GM19438 (cell line): ENCODE measurements around the gene STRN.
"Not testable (repeated sequence)": the region's sequence is repeated elsewhere in the genome, so short reads cannot be mapped to it uniquely, and the experiment has no call there.

Experiments
- ATAC-seq: cut with Tn5 transposase; IDR thresholded peaks from one replicate; pipeline ENCODE4 v1.9.1; 2021; ENCODE audit warnings: low read depth; ENCODE audit not compliant: unreplicated experiment

STRN gene

DNA sequence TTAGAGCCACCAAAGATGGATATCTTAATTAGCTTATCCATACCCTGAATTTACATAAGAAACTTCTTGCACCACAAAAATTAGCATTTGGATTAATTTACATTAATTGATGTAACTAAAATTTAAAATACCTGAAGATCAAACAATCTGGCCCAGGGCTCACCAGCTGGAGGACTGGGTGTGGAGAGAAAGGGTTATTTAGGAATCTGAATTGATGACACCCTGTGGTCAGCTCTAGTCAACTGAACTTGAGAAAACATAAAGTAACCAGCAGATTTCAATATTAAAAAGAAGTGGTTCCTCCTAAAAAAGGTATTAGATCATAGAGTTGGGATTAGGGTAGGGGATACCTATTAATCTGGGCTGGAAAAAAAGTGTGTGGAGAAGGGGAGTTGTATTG, 122.5 kb downstream of the STRN start:
- ATAC-seq = no peak

DNA sequence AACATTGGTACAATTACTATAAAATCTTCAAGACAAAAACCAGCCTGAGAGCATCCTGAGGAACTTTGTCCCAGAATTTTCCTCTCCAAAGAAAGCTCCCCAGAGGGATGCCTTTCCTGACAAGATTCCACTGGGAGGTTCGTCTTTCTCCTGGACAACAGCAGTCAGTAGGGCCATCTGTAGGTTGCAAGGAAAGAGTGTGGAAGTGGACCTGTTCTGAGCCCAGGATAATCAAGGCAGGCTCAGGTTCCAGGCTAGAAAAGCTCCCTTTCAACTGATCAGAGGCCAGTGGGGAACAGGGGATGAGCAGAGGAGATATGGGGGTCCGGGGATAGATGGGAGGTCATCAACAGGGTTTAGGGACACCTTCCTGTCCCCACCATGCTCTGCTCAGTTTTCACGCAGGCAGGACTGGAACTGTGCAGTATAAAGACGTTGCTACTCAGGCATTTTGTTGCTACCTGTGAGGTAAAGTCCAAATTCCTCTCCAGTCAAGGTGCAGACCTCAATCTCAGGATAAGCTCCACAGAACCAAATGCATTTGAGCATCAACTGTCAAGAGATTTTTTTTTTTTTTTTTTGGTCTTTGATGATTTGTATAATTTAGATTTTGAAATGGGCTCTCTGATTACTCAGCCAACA, 126.2 kb downstream of the STRN start:
- ATAC-seq = no peak

- no peak for ATAC-seq
Observed at GRCh38 chr2:36834731-36835524, 131.4 kb downstream of the STRN start.

GRCh38 chr2:36834203-36834602, 132.1 kb downstream of the STRN start:
- ATAC-seq = no peak

- no peak for ATAC-seq
Observed at GRCh38 chr2:36831185-36831584, 135.2 kb downstream of the STRN start.

- ATAC-seq = not testable (repeated sequence)
Observed at GRCh38 chr2:36824683-36825082, 141.7 kb downstream of the STRN start.

- no peak for ATAC-seq
Observed at GRCh38 chr2:36824273-36824672, 142.1 kb downstream of the STRN start.

- ATAC-seq = no peak
Observed at GRCh38 chr2:36823862-36824261, 142.5 kb downstream of the STRN start.

GRCh38 chr2:36820942-36821605, 145.3 kb downstream of the STRN start:
- no peak for ATAC-seq

DNA sequence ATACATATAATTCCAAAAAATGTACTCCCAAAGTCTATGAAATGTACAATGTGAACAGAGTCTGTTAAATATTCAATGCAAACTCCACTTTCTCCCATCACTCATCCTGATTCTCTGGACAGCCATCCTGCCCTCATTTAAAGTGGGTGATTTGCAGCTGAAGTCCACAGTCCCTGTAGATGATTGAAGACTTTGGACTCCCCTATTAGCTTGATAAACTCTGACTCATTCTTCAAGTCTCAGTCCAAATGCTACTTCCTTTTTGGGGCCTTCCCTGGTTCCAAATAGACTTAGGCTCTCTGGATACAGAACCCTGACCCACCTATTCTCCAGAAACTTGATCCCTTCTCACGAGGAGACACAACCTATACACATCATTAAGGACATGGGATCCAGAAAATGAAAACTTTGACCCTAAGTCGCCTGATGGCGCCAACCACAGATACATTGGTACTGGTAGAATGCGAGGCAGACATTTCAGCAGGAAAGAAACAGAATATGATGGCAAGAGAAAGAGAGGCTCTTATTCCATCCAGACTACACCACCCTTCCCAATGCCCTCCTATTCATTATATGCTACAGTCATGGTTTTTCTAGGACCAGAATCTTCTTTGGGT, 147.1 kb downstream of the STRN start:
- ATAC-seq = no peak

DNA sequence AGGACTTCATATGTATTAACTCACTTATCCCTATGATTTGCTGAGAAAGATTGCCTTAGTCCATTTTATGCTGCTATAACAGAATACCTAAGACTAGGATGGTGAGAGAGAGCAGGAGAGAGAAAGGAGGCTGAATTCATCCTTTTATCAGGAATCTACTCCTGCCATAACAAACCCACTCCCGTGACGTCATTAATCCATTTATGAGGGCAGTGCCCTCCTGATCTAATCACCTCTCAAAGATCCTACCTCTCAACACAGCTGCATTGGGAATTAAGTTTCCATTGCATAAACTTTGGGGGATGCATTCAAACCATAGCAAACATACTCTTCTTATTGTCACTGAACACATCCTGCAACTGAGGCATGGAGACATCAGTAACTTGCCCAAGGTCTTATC, 147.8 kb downstream of the STRN start:
- no peak for ATAC-seq

- no peak for ATAC-seq
Observed at GRCh38 chr2:36812196-36812595, 154.1 kb downstream of the STRN start.

GRCh38 chr2:36811071-36811470, 155.3 kb downstream of the STRN start:
- no peak for ATAC-seq

- ATAC-seq = no peak
Observed at GRCh38 chr2:36809069-36809445, 157.3 kb downstream of the STRN start.

GRCh38 chr2:36808386-36809068, 157.8 kb downstream of the STRN start:
- ATAC-seq = no peak

- ATAC-seq = no peak
Observed at GRCh38 chr2:36807223-36807886, 159.0 kb downstream of the STRN start.

DNA sequence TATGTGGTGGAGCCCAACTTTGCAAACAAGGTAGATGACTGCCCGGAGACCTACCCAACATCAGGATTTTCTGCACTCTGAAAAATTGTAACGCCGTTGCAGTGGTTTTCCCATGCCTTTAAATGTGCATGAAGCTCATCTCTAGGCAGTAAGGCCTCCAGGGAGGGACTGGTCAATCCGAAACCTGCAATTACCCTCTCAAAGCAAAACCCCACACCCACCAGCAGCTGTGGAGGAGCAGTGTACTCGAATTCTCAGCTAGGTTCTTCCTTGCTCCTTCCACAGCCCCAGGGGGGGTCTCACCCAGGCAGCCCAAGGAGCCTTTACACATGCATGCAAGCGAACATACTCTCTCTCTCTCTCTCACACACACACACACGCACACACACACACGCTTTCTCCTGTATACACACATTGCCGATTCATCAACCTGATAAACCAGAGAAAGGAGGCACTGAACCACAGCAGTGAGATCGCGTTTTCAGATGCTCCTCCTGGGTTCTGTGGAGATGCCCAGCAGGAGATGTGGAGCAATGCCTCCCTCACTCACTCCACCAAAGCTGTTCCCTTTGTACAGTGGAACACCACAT, 160.6 kb downstream of the STRN start:
- ATAC-seq = no peak

DNA sequence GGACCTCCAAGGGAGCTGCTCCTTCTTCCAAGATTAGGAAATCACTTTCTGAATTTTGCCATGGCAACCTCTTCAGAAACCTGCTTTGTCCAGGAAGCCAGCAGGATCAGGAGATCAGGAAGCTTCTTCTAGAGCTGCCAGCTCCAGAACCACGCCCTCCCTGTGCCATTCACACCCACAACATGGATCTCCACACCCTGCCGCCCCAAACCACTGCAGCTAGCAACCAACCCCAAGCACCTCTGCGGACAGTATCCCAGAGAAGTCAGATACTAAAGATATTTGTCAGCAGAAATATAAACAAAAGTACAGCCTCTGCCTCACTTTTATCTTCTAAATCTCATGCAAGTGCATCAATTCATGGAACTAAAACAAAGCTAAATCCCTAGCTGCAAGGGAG, 163.4 kb downstream of the STRN start:
- no peak for ATAC-seq

DNA sequence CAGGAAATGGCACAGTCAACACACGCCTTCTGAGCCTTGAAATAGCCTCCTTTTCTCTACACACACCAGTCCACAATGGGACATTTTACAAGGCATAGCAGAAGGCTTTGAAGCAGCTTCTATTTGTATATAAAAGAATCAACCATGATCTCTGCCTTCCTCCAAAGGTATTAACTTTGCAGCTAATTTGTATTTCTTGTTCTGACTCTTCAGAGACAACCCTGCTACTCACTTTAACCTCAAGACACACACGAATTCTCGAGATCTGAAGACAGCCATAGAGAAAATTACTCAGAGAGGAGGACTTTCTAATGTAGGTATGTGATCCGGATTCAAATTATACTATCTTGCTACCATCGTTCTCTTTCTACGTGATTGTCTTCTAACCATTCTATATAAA, 165.2 kb downstream of the STRN start:
- no peak for ATAC-seq

GRCh38 chr2:36800381-36800780, 166.0 kb downstream of the STRN start:
- no peak for ATAC-seq
